GM08714 (cell line): Measurements from ENCODE around the gene CCDC77.

Experiments used
- H3K4me3 ChIP-seq: fragments of 200-500 bp; sonication (Bioruptor generic); 2 replicates; pipeline ENCODE4 v1.5.1; 2014; ENCODE audit warnings: mild to moderate bottlenecking, low read length, inconsistent platforms
- ZNF274 ChIP-seq: IDR thresholded peaks from 2 replicates; pipeline ENCODE4 v1.6.1; 2012; ENCODE audit warnings: mild to moderate bottlenecking, low read depth, low read length

The CCDC77 gene

DNA sequence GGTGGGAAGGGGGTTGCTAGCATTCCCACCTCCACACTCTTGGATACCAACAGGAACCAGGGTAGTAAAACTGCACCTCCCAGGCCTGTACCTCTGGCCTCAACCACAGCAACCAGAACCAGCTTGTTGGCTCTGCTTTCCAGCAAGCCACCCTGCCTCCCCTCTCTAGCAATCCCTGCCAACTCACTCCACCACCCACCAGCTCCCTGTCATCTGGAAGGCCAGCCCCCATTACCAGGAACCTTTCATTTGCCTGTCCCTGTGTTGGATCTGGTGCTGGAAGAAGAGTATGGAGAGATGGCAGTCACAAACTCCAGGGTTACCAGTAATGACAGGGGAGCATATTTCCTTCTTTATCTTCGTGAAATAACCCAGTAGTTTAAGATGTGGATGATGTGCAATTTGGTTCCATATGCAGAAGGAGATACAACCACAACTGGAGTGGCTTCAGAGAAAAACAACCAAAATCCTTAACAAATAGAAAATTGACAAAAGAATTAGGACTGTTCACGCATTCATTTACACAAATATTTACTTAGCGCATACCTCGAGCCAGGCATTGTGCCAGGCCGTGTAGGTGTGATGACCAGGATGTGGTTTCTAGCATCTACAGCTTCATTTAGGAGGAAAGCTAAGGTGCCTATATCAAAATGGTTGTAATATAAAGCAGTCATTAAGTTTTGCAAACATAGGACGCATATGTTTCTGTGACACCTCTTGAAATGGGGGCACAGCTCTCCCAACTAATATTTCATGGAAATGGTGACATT, 61.7 kb downstream of the CCDC77 start:
- TF ChIP-seq ZNF274, result no peak
- H3K4me3 ChIP-seq, result no peak overlapping the region

DNA sequence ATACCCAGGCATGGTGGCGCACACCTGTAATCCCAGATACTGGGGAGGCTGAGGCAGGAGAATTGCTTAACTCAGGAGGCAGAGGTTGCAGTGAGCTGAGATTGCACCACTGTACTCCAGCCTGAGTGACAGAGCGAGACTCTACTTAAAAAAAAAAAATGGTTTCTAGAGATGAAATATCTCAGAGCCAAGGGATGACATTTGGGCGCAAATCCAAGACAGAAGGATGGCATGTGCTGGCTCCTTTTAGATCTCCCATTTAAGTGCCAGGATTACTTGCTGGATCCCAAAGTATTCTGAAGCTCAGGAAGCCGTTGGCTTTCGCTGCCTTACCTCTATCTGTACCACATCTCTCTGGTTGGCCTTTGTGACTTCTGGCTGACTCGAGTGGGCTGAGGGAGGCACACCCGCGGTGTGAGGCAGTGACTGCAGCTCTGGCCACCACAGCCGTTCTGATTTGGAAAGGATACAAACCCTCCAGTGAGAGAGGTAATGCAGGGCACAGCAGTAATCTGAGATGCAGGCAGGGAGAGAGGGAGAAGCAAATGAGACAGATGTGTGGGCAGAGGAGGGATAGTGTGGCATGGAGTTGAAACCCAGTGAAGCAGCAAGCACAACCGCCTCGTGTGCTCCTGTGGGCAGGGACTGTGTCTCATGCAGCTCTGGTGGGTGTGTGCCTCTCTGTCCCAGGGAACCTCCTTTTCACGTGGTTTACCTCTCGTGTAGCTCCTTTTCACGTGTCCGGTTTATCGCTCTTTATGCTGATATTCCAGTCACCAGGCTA, 63.2 kb downstream of the CCDC77 start:
- H3K4me3 ChIP-seq, result no peak overlapping the region
- no peak for TF ChIP-seq ZNF274

DNA sequence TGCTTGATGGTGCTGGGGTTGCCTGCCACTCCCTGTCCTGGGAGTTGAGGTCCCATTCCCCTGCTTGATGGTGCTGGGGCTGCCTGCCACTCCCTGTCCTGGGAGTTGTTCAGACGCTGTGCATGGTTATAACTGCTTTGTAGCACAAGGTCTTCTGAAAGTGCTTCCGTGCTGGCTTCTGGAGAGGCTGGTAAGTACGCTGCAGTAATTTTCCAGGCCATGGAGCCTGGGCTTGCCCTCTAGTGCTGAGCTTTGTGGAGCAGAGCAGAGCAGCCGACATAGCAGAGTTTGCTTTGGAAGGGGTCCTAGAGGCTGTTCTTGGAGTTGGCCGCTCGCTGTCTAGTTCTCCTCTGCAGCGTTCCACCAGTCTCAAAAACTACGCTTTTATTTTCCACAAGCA, 64.6 kb downstream of the CCDC77 start:
- H3K4me3 ChIP-seq, result no peak overlapping the region
- no peak for TF ChIP-seq ZNF274

DNA sequence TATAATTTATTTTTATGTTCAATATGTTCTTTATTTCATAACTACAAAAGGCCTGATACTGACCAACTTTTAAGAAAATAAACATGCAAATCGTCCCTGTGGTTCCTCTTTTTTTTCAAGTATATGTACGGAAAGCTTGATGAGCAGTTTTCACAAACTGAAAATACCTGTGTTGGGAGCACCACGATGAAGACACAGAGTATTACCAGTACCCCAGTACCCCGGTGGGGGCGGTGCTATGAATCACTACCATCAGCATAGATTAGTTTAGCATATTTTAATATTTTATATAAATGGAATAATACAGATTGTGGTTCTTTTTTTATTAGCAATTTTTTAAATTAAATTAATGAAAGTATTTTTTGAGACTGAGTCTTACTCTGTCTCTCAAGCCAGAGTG, 65.3 kb downstream of the CCDC77 start:
- no peak overlapping the region for H3K4me3 ChIP-seq
- TF ChIP-seq ZNF274, result no peak

DNA sequence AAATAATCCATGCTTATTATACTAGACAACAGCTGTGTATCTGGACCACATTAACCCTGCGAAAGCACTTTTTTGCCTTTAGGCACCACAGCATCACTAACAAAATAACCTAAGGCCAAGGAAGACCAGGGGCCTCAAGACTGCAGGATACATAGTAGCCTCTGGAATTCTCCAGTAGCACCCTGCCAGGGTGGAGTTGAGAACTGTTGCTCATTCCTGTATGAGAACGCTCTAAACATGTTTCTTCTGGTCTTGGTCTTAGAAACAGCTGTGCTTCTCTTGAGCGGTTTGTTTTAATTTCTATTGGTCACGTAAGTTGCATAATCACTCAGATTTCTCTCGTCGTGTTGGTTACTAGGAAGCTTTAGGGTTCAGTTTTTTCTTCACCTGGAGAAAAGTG, 66.1 kb downstream of the CCDC77 start:
- H3K4me3 ChIP-seq, result no peak overlapping the region
- TF ChIP-seq ZNF274, result no peak

DNA sequence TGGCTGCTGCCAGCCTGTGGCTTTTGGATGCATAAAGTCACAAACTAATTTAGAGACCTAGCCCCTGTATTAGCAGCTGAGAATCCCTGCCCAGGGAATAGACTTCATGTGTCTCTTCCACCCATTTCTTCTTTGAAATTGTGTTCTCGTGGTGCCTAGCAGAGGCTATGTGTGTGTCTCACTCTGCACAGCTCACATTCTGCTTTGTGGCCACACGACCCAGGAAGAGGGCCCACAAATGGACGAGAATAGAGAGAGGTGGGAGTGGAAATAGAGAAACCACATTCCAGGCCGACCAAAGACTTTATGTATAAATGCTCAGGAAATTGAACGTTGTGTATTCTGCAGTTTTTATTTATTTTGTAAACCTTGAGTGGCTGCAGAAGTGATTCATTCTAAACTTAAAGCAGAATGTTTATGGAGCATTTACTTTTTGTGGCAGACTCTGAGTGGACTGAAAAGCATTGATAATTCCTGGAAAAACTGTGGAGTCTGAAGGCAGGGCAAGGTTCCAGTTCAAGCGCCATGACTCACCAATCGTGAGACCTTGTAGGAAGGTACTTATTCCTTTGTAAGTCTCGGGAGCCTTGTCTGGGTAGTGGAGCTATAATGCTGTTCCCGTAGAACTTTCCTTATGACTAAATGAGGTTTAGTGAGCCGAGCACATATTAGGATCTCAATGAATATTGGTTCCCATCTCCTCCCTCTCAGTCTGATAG, 67.4 kb downstream of the CCDC77 start:
- no peak overlapping the region for H3K4me3 ChIP-seq
- TF ChIP-seq ZNF274, result no peak

DNA sequence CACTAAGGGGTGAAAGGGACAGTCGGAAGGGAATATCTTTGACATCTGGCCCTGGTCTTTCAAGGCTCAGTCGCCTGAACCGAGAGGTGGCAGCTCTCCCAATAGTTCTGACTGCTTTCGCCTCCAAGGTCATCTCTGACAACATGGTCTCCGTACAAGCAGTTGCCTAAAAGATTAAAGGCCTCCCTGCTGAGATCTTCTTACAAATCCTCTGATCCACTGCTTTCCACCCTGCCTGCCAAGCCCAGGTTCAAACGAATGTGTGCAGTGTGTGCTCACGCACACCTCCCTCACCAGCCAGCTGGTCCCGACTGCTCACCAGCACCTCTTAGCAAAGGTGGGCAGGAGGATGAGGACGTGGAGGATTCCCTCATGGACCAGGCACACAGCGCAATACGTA, 68.7 kb downstream of the CCDC77 start:
- no peak for TF ChIP-seq ZNF274
- H3K4me3 ChIP-seq, result no peak overlapping the region

DNA sequence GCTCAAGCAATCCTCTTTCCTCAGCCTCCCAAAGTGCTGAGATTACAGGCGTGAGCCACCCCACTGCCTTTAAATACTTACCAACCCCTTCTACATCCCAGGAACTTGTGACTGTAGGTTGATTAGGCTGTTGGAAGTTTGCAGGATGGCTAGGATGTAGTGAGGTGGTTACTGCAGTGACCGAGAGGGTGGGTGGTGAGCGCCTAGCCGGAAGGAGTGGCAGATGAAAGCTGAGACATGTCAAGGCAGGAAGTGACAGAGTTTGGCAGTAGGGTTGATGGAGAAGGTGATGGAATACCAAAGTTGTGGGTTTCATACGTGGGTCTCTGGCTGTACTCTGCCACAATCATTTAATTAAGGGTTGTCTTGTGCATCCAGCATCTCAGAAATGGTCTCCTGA, 71.8 kb downstream of the CCDC77 start:
- no peak for TF ChIP-seq ZNF274
- no peak overlapping the region for H3K4me3 ChIP-seq

DNA sequence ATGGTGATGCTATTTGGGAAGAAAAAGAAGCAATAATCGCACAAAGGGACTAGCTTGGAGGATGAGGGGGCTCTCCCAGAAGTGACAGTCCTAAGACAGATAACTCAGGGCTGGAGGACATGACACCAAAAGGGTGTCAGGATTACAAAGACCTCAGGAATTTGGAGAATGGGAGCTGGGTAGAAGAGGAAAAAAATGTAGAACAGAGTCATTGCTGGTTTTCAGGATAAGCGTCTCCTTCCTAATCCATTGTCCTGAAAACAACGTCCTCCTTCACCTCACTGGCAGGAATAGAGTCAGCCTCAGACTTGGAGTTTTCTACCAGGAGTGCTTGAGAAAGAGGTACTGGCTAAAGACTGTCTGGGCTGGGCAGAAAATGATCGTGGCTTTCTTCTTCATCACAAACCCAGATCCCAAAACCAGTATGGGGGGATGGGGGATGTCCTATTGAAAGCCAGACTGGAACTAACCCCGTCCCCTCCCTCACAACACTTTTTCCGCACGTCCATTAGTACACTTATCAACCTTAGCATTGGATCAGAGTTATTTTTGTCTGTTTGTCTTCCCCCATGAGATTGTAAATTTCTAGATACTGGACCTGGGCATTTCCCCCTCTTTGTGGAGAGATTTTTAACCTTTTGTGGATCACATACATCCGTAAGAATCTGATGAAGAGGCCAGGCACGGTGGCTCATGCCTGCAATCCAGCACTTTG, 72.6 kb downstream of the CCDC77 start:
- no peak for TF ChIP-seq ZNF274
- H3K4me3 ChIP-seq, result no peak overlapping the region

DNA sequence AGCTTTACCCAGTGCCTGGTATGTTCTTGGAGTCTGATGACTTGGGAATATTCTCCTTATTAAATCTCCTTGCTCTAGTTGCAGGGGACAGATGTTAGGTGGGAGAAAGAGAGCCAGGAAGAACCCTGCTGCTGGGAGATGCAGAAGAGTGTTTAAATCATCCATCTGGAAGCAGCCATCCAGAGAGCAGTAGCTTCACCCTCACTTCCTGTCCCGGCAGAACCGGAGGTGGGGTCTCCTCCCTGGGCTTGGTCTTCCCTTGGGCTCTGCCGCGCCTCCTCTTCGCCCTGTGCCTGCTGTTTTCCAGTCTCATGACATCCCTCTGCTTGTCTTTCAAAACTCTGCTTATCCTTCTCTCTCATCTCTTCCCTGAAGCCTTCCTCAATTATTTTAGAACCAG, 73.8 kb downstream of the CCDC77 start:
- no peak for TF ChIP-seq ZNF274
- H3K4me3 ChIP-seq, result no peak overlapping the region

DNA sequence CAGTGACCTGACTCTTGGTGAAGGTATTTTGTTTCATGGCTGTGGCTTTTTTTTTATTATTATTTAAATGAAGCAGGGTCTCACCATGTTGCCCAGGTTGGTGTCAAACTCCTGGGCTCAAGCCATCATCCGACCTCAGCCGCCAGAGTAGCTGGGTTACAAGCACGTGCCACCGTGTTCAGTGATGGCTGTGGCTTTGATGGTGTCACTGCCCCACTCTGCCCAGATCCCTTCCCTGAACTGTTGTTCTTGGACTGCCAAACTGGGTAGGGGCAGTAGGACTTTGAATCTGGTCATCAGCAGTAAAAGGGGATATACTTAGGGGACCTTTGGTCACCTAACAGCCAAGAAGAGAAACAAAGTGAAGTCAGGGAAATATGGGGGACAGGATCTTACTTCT, 77.7 kb downstream of the CCDC77 start:
- TF ChIP-seq ZNF274, result no peak

DNA sequence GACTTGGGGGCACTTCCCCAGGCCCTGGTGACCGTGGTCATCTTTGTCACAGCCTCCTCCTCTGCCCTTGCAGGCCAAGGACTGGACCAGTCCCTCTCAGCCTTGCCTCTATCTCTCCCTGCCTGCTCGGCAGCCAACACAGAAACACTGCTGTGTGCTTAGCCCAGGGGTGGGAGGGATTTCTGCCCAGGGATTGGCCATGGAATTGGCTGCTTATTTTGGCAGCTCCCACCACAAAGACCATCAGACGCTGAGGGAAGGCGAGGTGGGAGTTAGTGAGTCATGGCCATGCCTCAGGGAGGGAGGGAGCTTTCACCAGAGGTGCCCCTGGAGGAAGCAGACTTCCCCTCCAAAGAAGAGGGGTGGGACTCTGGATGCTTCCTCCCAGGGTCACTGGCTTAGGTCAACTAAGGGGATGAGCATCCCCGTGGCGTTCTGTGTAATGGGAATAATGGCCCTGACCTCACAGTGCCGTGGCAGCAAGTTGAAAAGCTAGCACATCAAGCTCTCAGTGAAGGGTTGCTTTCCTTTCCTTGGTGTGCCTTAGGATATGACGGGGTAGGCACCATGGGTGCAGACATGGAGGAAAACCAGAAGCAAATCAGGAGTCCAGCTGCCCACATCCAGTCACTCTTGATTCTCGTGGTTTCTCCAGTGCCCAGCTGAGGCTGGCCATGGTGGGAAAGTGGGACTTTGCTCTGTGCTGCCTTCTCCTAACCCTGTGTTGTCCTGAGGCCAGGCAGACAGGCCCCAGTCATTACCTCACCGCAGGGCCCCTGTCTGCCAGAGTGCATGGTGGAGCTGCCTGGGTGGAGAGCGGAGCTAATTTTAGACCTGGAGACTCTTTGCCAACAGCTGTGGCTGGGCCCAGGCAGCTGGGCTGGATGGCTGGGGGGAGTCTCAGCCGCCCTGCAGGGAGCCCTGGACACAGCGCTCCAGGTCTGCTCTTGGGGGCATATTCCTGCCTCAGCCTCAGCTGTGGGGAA, 79.7 kb downstream of the CCDC77 start:
- TF ChIP-seq ZNF274, result no peak
- no peak overlapping the region for H3K4me3 ChIP-seq

More for the DNA sequence above, 77.7 kb downstream of the CCDC77 start:
- H3K4me3 ChIP-seq, result no peak overlapping the region

DNA sequence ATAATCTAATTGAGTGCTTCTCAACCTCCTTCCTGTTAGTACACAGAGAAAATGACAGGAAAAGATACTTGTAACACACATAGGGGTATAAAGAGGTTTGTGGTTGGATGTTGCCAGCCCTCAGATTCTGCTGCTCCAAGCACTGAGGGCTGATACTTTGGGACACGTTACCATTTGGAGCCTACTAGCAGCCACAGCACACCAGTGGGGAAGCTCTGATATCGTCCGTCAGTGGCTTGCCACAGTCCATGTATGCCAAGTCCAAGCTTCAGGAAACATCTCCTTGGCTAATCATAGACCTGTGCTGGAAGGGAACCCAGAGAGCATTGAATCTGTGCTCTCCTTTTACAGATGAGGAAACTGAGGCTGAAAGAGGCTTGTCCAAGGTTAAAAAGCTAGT, 80.6 kb downstream of the CCDC77 start:
- H3K4me3 ChIP-seq, result no peak overlapping the region
- TF ChIP-seq ZNF274, result no peak
